ENCODE data around the gene XPO4.

XPO4 gene

DNA sequence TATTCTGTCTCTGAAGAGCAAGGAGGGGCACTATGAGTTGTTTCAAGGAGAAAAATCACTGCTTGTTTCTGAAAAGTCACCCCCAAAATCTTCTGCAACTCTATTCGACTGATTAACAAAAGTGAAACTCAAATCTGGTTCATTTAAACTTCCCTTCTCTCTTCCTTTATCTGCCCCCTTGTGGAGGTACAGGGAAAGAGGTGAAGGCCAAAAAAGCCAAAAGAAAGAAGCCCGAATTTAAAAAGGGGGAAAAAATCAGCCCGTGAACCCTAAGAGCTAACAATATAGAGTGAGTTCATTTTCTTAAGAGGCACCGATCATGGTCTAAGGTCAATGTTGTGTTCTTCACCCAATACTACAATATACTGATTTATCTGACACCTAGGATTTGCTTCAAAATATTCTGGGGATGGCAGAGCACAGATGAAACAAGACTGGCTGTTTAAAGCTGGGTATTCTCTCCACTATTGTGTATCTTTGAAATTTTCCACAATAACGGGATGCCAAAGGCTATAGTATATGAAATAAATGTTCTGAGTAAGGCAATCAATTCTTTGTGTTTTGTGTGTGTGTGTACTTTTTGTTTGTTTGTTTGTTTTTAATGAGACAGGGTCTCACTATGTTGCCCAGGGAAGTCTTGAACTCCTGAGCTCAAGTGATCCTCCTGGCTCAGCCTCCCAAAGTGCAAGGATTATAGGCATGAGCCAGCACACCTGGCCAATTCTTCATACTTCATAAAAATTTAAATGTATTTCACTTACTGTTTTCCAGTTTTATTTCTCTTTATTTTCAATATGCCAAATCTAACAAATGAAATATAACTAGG lies 73.8 kb downstream of the XPO4 start:
- Histone ChIP-seq H3K27ac (replicated peaks) (no peak overlapping the region), H3K4me3 (replicated peaks; ENCODE audit: insufficient read depth, low read length) (no peak overlapping the region), H3K27me3 (ENCODE audit: insufficient read depth, poor library complexity, severe bottlenecking) (no peaks in the 10 kb centered on the region)
- TF ChIP-seq GABPA (IDR thresholded peaks at IDR 0.05; ENCODE audit: low read depth) (no peak), POLR2AphosphoS5 (IDR thresholded peaks at IDR 0.05; ENCODE audit: low read depth) (no peak), REST (IDR thresholded peaks at IDR 0.05; ENCODE audit: insufficient replicate concordance, low read depth) (no peak), SPI1 (IDR thresholded peaks at IDR 0.05; ENCODE audit: borderline replicate concordance, low read depth) (peak; percentile 39; the same call in 1 of the 2 replicates)
- TF ChIP-seq, protein P1, sequence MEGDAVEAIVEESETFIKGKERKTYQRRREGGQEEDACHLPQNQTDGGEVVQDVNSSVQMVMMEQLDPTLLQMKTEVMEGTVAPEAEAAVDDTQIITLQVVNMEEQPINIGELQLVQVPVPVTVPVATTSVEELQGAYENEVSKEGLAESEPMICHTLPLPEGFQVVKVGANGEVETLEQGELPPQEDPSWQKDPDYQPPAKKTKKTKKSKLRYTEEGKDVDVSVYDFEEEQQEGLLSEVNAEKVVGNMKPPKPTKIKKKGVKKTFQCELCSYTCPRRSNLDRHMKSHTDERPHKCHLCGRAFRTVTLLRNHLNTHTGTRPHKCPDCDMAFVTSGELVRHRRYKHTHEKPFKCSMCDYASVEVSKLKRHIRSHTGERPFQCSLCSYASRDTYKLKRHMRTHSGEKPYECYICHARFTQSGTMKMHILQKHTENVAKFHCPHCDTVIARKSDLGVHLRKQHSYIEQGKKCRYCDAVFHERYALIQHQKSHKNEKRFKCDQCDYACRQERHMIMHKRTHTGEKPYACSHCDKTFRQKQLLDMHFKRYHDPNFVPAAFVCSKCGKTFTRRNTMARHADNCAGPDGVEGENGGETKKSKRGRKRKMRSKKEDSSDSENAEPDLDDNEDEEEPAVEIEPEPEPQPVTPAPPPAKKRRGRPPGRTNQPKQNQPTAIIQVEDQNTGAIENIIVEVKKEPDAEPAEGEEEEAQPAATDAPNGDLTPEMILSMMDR (IDR thresholded peaks at IDR 0.05; ENCODE audit: insufficient read depth, low read length) = peak; percentile 22
- peak in 1 of 2 experiments; percentile 51 for DNase-seq (ENCODE audit: low read depth in 1 of 2, low spot score in 1 of 2)

DNA sequence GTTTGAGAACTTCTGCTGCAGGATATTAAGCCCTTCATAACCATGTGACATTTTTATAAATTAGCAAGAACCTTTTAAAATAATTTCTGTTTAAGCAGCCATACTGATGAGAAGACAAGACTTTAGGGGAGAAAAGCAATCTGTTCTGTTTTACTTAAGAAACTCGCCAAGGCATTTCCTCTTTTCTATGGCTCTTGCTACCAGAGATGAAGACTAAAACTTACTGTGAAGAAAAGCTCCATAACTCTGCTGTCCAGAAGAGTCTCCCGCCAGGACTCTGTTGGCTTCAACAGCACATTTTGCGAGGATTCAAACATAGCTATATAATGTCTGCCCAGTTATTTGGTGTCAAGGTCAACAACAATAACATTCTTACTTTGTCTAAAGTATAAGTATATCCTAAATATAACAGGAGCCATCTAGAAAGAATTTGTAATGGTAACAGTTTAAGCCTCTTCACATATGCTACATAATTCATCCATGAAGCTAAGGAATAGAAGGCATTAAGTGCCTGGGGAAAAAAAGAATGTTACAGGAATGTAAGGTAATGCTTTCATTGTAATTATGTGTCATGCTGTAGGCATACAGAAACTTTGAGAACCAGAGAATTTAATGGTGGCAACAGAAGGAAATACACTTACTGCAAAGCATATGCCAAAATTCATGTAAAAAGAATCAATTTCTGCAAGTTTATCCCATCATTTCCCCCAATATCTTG lies 75.5 kb downstream of the XPO4 start:
- H3K27ac ChIP-seq (replicated peaks) = no peak overlapping the region
- TF ChIP-seq POLR2AphosphoS5 (IDR thresholded peaks at IDR 0.05; ENCODE audit: low read depth) (no peak), GABPA (IDR thresholded peaks at IDR 0.05; ENCODE audit: low read depth) (no peak), SPI1 (IDR thresholded peaks at IDR 0.05; ENCODE audit: borderline replicate concordance, low read depth) (peak; percentile 59; the same call in 1 of the 2 replicates)
- H3K27me3 ChIP-seq (ENCODE audit: insufficient read depth, poor library complexity, severe bottlenecking) = no peaks in the 10 kb centered on the region
- no peak for DNase-seq (ENCODE audit: low read depth in 1 of 2, low spot score in 1 of 2)
- H3K4me3 ChIP-seq (replicated peaks; ENCODE audit: insufficient read depth, low read length) = no peak overlapping the region

DNA sequence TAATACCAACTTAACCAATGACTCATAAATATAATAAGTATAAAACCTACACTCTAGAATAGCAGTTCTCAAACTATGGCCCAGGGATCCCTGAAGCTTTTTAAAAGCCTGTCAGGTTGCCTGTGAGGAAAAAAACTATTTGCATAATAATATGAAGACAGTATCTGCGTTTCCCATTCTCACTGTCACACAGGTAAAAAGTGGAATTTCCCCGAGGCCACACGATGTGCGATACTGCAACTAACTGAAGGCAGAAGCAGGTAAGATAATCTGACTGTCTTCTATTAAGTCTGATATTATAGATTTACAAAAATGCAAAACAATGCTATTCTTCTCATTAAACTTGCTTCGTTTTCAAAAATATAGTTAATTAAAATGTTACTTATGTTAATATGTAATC lies 76.2 kb downstream of the XPO4 start:
- Histone ChIP-seq H3K27me3 (ENCODE audit: insufficient read depth, poor library complexity, severe bottlenecking) (no peaks in the 10 kb centered on the region), H3K27ac (replicated peaks) (no peak overlapping the region), H3K4me3 (replicated peaks; ENCODE audit: insufficient read depth, low read length) (no peak overlapping the region)
- no peak for TF ChIP-seq POLR2AphosphoS5 (IDR thresholded peaks at IDR 0.05; ENCODE audit: low read depth)
- TF ChIP-seq, protein P1 (IDR thresholded peaks at IDR 0.05; ENCODE audit: insufficient read depth, low read length) = no peak
- no peak for DNase-seq (ENCODE audit: low read depth in 1 of 2, low spot score in 1 of 2)

DNA sequence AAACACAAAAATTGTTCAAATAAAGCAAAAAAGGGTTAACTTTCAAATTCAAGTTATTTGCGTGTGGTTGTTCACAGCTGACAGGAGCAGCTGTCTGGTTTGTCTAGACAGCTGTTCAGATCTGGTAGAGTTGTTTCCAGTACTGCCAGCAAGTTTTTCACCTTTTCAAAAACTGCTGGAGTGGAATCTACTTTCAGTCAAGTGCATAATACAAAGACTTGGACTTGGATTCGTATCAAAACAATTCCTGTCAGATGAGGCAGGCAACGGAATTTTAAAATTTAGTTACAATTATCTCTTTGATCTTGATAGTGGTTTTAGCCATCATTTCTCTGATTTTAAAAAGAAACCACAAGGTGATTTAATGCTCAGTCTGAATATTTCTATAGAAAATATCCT lies 77.1 kb downstream of the XPO4 start:
- DNase-seq (ENCODE audit: low read depth in 1 of 2, low spot score in 1 of 2) = no peak
- no peaks in the 10 kb centered on the region for H3K27me3 ChIP-seq (ENCODE audit: insufficient read depth, poor library complexity, severe bottlenecking)
- TF ChIP-seq REST (IDR thresholded peaks at IDR 0.05; ENCODE audit: insufficient replicate concordance, low read depth) = no peak
- TF ChIP-seq GABPA (IDR thresholded peaks at IDR 0.05; ENCODE audit: low read depth) = no peak
- TF ChIP-seq, protein P1 (IDR thresholded peaks at IDR 0.05; ENCODE audit: insufficient read depth, low read length) = no peak
- TF ChIP-seq SPI1 (IDR thresholded peaks at IDR 0.05; ENCODE audit: borderline replicate concordance, low read depth) = no peak
- no peak for TF ChIP-seq POLR2AphosphoS5 (IDR thresholded peaks at IDR 0.05; ENCODE audit: low read depth)
- no peak overlapping the region for H3K27ac ChIP-seq (replicated peaks)
- no peak overlapping the region for H3K4me3 ChIP-seq (replicated peaks; ENCODE audit: insufficient read depth, low read length)
